Measurements from ENCODE around the gene RSPH6A.

DNA sequence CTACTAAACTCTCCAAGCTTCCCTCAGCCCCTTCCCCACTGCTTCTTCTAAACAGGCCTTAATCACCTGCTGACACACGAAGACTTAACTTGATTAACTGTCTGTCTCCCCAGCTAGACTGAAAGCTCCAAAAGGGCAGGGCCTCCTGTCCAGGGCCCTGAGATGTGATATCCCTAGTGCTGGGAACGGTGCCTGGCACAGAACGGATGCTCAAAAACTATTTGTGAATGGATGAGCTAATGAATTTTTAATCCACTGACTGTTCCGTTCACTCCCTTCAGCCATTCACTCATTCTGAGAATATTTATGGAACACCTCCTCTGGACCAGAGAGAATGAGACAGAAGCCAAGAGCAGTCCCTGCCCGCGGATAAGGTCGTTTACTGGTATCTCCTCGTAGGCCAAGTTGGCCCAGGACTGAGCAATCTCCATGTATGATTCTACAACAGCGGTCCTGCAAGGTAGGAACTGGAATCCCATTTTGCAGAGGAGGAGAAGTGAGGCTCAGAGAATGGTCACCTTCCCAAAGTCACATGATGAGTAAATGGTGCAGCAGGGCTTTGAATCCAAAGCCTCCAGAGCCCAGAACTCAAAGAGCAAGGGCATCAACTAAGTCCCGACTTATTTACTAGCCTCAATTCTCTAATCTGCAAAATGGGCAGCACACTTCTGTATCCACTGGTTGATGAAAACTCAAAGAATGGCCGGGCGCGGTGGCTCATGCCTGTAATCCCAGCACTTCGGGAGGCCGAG, 25.9 kb downstream of the RSPH6A start:
- TF ChIP-seq POLR2AphosphoS5 (IDR thresholded peaks at IDR 0.05; ENCODE audit: low read depth, low read length) (no peak), TAF1 (IDR thresholded peaks at IDR 0.05; ENCODE audit: borderline replicate concordance, low read depth, low read length) (no peak), POLR2A (IDR thresholded peaks at IDR 0.05; ENCODE audit: low read depth, low read length) (no peak)

Data from GM12892 (cell line).